Testis (tissue), 2 donors: ENCODE data around the gene HSPA1B.

ENCODE experiments used
- CTCF ChIP-seq, 3 experiments: fragments of 450-650 bp in 2 of 3; fragments of 200-600 bp in 1 of 3; sonication (generic) in 1 of 3; IDR thresholded peaks; one replicate each; pipeline ENCODE4 v1.5.1; 2016 to 2019; ENCODE audit warnings: antibody characterized with exemption in 3 of 3, mild to moderate bottlenecking in 2 of 3, moderate library complexity in 1 of 3
- POLR2A ChIP-seq: fragments of 450-650 bp; IDR thresholded peaks from one replicate; pipeline ENCODE4 v1.6.1; 2017; ENCODE audit warnings: antibody characterized with exemption, mild to moderate bottlenecking, moderate library complexity

GRCh38 chr6:31877125-31877650 is 49.6 kb downstream of the HSPA1B start:
- TF ChIP-seq CTCF (IDR thresholded peaks at IDR 0.05) = no peak
- TF ChIP-seq POLR2A = no peak
